ENCODE data around the gene MRFAP1L1. TPM values are rescaled to one million over a fixed set of nuclear protein-coding genes. Genes with fewer than 3 reads are reported as not detected.

The MRFAP1L1 gene
- total and polyA plus RNA-seq, 2 donors (not counting 3 experiments of a cell fraction or from before 2014, with no cell fraction given): 28.7 to 42.0 TPM

- Histone ChIP-seq H3K4me3 (replicated peaks in 1 of 3; ENCODE audit: insufficient read depth in 1 of 3, low read depth in 1 of 3, low read length in 3 of 3) (no peak overlapping the region), H4K20me1 (replicated peaks; ENCODE audit: control insufficient read depth, extremely low read depth, insufficient read depth, low read length) (no peaks in the 10 kb centered on the region), H3K4me1 (ENCODE audit: control insufficient read depth, extremely low read depth, insufficient read depth, low read length) (no peaks in the 10 kb centered on the region), H3K9me3 (replicated peaks; ENCODE audit: control insufficient read depth, insufficient read depth, low read length) (no peaks in the 10 kb centered on the region), H3K36me3 (ENCODE audit: control insufficient read depth in 2 of 2, extremely low read depth in 1 of 2, insufficient read depth in 2 of 2, low read length in 2 of 2) (no peaks in the 10 kb centered on the region), H3K79me2 (ENCODE audit: control insufficient read depth, insufficient read depth, low read length) (peaks cover 3% of the 10 kb centered on the region), H3K9me1 (replicated peaks; ENCODE audit: control insufficient read depth, extremely low read depth, insufficient read depth, low read length) (no peaks in the 10 kb centered on the region), H3K9ac (replicated peaks; ENCODE audit: extremely low read depth, insufficient read depth, low read length) (no peak overlapping the region), H2AFZ (ENCODE audit: low read depth, low read length) (no peak overlapping the region), H3K27me3 (ENCODE audit: control insufficient read depth in 2 of 2, insufficient read depth in 2 of 2, low read length in 2 of 2) (no peaks in the 10 kb centered on the region), H3K4me2 (ENCODE audit: insufficient read depth, low read length) (no peak overlapping the region), H3K27ac (ENCODE audit: insufficient read depth, low read depth, low read length) (no peak overlapping the region)
- no peak for DNase-seq (ENCODE audit: low read depth, low spot score)
- ChIA-PET POLR2A (no interaction called here), CTCF (no interaction called here)
- BruUV-seq (replicated peaks): no TSS peak
- TF ChIP-seq GATA2 (IDR thresholded peaks at IDR 0.05; ENCODE audit: insufficient read depth, insufficient read length, low read depth, low read length): no peak
- dilution Hi-C loops (cut with MboI; ENCODE audit: extremely low pct_ligation_motif_present, low sequenced_read_pairs): no loop called here
- FAIRE-seq: no peak
- intact Hi-C loops (cut with micrococcal nuclease): no loop called here
Observed at GRCh38 chr4:6722891-6723290, 13.2 kb upstream of the MRFAP1L1 start.

GRCh38 chr4:6721121-6721520 is 11.5 kb upstream of the MRFAP1L1 start:
- Histone ChIP-seq H3K36me3 (ENCODE audit: control insufficient read depth in 2 of 2, extremely low read depth in 1 of 2, insufficient read depth in 2 of 2, low read length in 2 of 2) (no peaks in the 10 kb centered on the region), H3K27ac (ENCODE audit: insufficient read depth, low read depth, low read length) (no peak overlapping the region), H3K9me3 (replicated peaks; ENCODE audit: control insufficient read depth, insufficient read depth, low read length) (no peaks in the 10 kb centered on the region), H3K9ac (replicated peaks; ENCODE audit: extremely low read depth, insufficient read depth, low read length) (no peak overlapping the region), H3K27me3 (ENCODE audit: control insufficient read depth in 2 of 2, insufficient read depth in 2 of 2, low read length in 2 of 2) (no peaks in the 10 kb centered on the region), H3K4me3 (replicated peaks in 1 of 3; ENCODE audit: insufficient read depth in 1 of 3, low read depth in 1 of 3, low read length in 3 of 3) (no peak overlapping the region), H3K9me1 (replicated peaks; ENCODE audit: control insufficient read depth, extremely low read depth, insufficient read depth, low read length) (no peaks in the 10 kb centered on the region), H3K79me2 (ENCODE audit: control insufficient read depth, insufficient read depth, low read length) (peaks cover 15% of the 10 kb centered on the region), H2AFZ (ENCODE audit: low read depth, low read length) (no peak overlapping the region), H4K20me1 (replicated peaks; ENCODE audit: control insufficient read depth, extremely low read depth, insufficient read depth, low read length) (no peaks in the 10 kb centered on the region), H3K4me2 (ENCODE audit: insufficient read depth, low read length) (no peak overlapping the region), H3K4me1 (ENCODE audit: control insufficient read depth, extremely low read depth, insufficient read depth, low read length) (peaks cover 10% of the 10 kb centered on the region)
- ChIA-PET POLR2A (no interaction called here), CTCF (interaction anchor here (1.3 to 6.7 kb wide), 4 partner anchors 48 to 287 kb away, joined by 4 to 353 read pairs (median 10); partner anchors contain the start of gene TBC1D14)
- intact Hi-C loops (cut with micrococcal nuclease): loop anchor here (2.0 kb wide), 1 partner anchor 262 kb away; no protein-coding TSS in a partner anchor
- dilution Hi-C loops (cut with MboI; ENCODE audit: extremely low pct_ligation_motif_present, low sequenced_read_pairs): no loop called here
- DNase-seq (ENCODE audit: low read depth, low spot score): no peak
- TF ChIP-seq GATA2 (IDR thresholded peaks at IDR 0.05; ENCODE audit: insufficient read depth, insufficient read length, low read depth, low read length): no peak
- no peak for TF ChIP-seq POLR2A (IDR thresholded peaks at IDR 0.05; ENCODE audit: low read depth, low read length)
- no peak for TF ChIP-seq EZH2 (IDR thresholded peaks at IDR 0.05; ENCODE audit: borderline replicate concordance, low read depth, low read length, severe bottlenecking)
- TF ChIP-seq POLR2AphosphoS5 (IDR thresholded peaks at IDR 0.05; ENCODE audit: insufficient read depth, low read depth, low read length): no peak
- no peak for TF ChIP-seq MYC (IDR thresholded peaks at IDR 0.05; ENCODE audit: low read depth, low read length)
- no peak for TF ChIP-seq JUN (IDR thresholded peaks at IDR 0.05; ENCODE audit: borderline replicate concordance, insufficient read depth, insufficient read length, low read depth)
- no peak for TF ChIP-seq MAX (IDR thresholded peaks at IDR 0.05; ENCODE audit: insufficient read depth, insufficient read length)
- no peak for TF ChIP-seq FOS (IDR thresholded peaks at IDR 0.05; ENCODE audit: borderline replicate concordance, insufficient read depth, low read length)
- TF ChIP-seq, protein P1, sequence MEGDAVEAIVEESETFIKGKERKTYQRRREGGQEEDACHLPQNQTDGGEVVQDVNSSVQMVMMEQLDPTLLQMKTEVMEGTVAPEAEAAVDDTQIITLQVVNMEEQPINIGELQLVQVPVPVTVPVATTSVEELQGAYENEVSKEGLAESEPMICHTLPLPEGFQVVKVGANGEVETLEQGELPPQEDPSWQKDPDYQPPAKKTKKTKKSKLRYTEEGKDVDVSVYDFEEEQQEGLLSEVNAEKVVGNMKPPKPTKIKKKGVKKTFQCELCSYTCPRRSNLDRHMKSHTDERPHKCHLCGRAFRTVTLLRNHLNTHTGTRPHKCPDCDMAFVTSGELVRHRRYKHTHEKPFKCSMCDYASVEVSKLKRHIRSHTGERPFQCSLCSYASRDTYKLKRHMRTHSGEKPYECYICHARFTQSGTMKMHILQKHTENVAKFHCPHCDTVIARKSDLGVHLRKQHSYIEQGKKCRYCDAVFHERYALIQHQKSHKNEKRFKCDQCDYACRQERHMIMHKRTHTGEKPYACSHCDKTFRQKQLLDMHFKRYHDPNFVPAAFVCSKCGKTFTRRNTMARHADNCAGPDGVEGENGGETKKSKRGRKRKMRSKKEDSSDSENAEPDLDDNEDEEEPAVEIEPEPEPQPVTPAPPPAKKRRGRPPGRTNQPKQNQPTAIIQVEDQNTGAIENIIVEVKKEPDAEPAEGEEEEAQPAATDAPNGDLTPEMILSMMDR (IDR thresholded peaks at IDR 0.05; ENCODE audit: extremely low read depth in 1 of 2, insufficient read depth in 1 of 2, low read depth in 1 of 2, low read length in 2 of 2): no peak
- BruUV-seq (replicated peaks): no TSS peak
- no peak for FAIRE-seq

All from endothelial cell of umbilical vein (primary cell).